ENCODE measurements around the gene SLC10A3. TPM values are rescaled to one million over a fixed set of nuclear protein-coding genes. Genes with fewer than 3 reads are reported as not detected.

SLC10A3 gene
- polyA plus RNA-seq, 3 donors = 25.3 to 33.1 (median 26.7) TPM

GRCh38 chrX:154530286-154530685, 39.9 kb upstream of the SLC10A3 start:
- no peak for TF ChIP-seq CTCF (IDR thresholded peaks at IDR 0.05)
- H3K9me3 Mint-ChIP-seq = peaks cover 0 to 1% (median 0%) of the 10 kb centered on the region in 7 donors
- peaks cover 17% of the 10 kb centered on the region in 2 donors for H3K4me1 ChIP-seq (ENCODE audit: control insufficient read depth in 1 of 2, insufficient read depth in 2 of 2, low read length in 2 of 2)
- no peak overlapping the region for H3K4me3 Mint-ChIP-seq
- no peak overlapping the region for H2AFZ ChIP-seq (ENCODE audit: insufficient read depth, low read depth, low read length, poor library complexity, severe bottlenecking)
- peaks cover 27% of the 10 kb centered on the region for H4K20me1 ChIP-seq (ENCODE audit: insufficient read depth, low read length)
- peaks cover 13% of the 10 kb centered on the region for H3K4me1 Mint-ChIP-seq
- peaks cover 21 to 38% of the 10 kb centered on the region in 2 donors for H3K36me3 Mint-ChIP-seq
- no peak for DNase-seq
- intact Hi-C loops (cut with micrococcal nuclease) = loop anchor here (5.0 kb wide), 2 partner anchors 133 to 158 kb away; partner anchors contain the start of genes FLNA (in 1 of the 2) and RPL10 (in 1 of the 2)
- WGBS (ENCODE audit: insufficient coverage) = 94% methylated on average over 6 of the region's 11 CpGs
- no peak overlapping the region for H3K27ac Mint-ChIP-seq
- H3K4me3 ChIP-seq (replicated peaks in 1 of 3; ENCODE audit: low read depth in 2 of 3, low read length in 3 of 3) = no peak overlapping the region
- no peaks in the 10 kb centered on the region for H3K27me3 ChIP-seq (ENCODE audit: control insufficient read depth in 2 of 2, insufficient read depth in 2 of 2, low read length in 2 of 2)
- no peak overlapping the region for H3K27ac ChIP-seq (ENCODE audit: low read depth in 1 of 2, low read length in 2 of 2)
- no peaks in the 10 kb centered on the region for H3K79me2 ChIP-seq (ENCODE audit: insufficient read depth, low read length)
- peaks cover 0 to 14% (median 0%) of the 10 kb centered on the region in 3 donors for H3K27me3 Mint-ChIP-seq (ENCODE audit: low read depth in 3 of 3)
- H3K9me3 ChIP-seq (replicated peaks in 1 of 2; ENCODE audit: control insufficient read depth in 1 of 2, insufficient read depth in 1 of 2, low read length in 2 of 2) = no peaks in the 10 kb centered on the region
- no peak overlapping the region for H3K9ac ChIP-seq (ENCODE audit: insufficient read depth, low read length, poor library complexity, severe bottlenecking)
- H3K36me3 ChIP-seq (replicated peaks in 1 of 2; ENCODE audit: control insufficient read depth in 1 of 2, insufficient read depth in 2 of 2, low read length in 2 of 2) = peaks cover 39 to 41% of the 10 kb centered on the region in 2 donors
- H3K4me2 ChIP-seq (replicated peaks; ENCODE audit: extremely low read depth, low read length, poor library complexity, severe bottlenecking) = no peak overlapping the region

DNA sequence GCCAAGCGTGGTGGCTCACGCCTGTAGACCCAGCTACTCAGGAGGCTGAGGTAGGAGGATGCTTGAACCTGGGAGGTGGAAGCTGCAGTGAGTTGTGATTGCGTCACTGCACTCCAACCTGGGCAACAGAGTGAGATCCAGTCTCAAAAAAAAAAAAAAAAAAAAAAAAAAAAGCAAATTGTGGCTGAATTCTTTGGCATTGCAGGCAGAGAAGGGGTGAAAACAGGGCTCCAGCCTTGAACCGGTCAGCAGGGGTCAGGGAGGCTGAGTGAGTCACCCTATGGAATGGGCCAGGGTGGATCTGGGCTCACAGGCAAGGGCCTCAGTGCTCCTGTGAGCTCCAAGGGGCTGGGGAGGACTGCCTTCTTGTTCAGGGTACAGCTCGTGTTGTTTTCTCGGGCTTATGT, 38.8 kb upstream of the SLC10A3 start:
- H3K27ac Mint-ChIP-seq = peak overlapping the region in 1 of 7 donors; percentile 41
- TF ChIP-seq CTCF (IDR thresholded peaks at IDR 0.05) = no peak
- no peak overlapping the region for H3K9ac ChIP-seq (ENCODE audit: insufficient read depth, low read length, poor library complexity, severe bottlenecking)

More for the DNA sequence above, 38.8 kb upstream of the SLC10A3 start:
- Histone ChIP-seq H3K4me1 (ENCODE audit: control insufficient read depth in 1 of 2, insufficient read depth in 2 of 2, low read length in 2 of 2) (peaks cover 12% of the 10 kb centered on the region in 2 donors), H3K4me2 (replicated peaks; ENCODE audit: extremely low read depth, low read length, poor library complexity, severe bottlenecking) (no peak overlapping the region), H4K20me1 (ENCODE audit: insufficient read depth, low read length) (peaks cover 18% of the 10 kb centered on the region), H3K27ac (ENCODE audit: low read depth in 1 of 2, low read length in 2 of 2) (no peak overlapping the region), H3K27me3 (ENCODE audit: control insufficient read depth in 2 of 2, insufficient read depth in 2 of 2, low read length in 2 of 2) (no peaks in the 10 kb centered on the region), H3K36me3 (replicated peaks in 1 of 2; ENCODE audit: control insufficient read depth in 1 of 2, insufficient read depth in 2 of 2, low read length in 2 of 2) (peaks cover 32 to 33% of the 10 kb centered on the region in 2 donors), H3K79me2 (ENCODE audit: insufficient read depth, low read length) (no peaks in the 10 kb centered on the region), H2AFZ (ENCODE audit: insufficient read depth, low read depth, low read length, poor library complexity, severe bottlenecking) (no peak overlapping the region), H3K4me3 (replicated peaks in 1 of 3; ENCODE audit: low read depth in 2 of 3, low read length in 3 of 3) (no peak overlapping the region), H3K9me3 (replicated peaks in 1 of 2; ENCODE audit: control insufficient read depth in 1 of 2, insufficient read depth in 1 of 2, low read length in 2 of 2) (no peaks in the 10 kb centered on the region)
- H3K27me3 Mint-ChIP-seq (ENCODE audit: low read depth in 3 of 3) = peaks cover 0 to 16% (median 1%) of the 10 kb centered on the region in 3 donors
- no peak overlapping the region for H3K4me3 Mint-ChIP-seq
- no CpG with 5 or more reads among the region's 6 CpGs for WGBS (ENCODE audit: insufficient coverage)
- H3K36me3 Mint-ChIP-seq = peaks cover 17 to 32% of the 10 kb centered on the region in 2 donors
- intact Hi-C loops (cut with micrococcal nuclease) = no loop called here
- peaks cover 0 to 2% (median 0%) of the 10 kb centered on the region in 7 donors for H3K9me3 Mint-ChIP-seq
- peaks cover 11% of the 10 kb centered on the region for H3K4me1 Mint-ChIP-seq
- DNase-seq = peak in 1 of 3 donors; percentile 22
